ENCODE measurements around the gene PPP1R14C. TPM values are rescaled to one million over a fixed set of nuclear protein-coding genes. Genes with fewer than 3 reads are reported as not detected.

The PPP1R14C gene
- total and polyA plus RNA-seq, 2 of the 13 experiments (the other 11 are each of a cell fraction or from before 2014, with no cell fraction given), result not detected

DNA sequence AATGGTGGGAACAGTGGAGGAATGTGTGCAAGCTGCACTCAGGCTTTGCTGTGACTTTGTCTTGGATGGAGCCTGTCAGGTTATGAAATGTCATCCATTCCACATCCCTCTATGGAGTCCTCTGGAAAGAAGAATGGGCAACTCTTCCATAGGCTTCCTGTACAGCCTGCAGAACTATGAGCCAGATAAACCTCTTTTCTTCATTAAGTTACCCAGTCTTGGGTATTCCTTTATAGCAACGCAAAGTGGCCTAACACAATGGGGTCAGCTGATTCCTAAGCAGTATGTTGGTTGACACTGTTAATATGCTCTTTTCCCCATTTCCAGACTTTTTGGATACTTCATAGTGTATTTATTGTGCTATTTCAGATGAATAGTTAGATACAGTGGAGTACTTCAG, 150.2 kb downstream of the PPP1R14C start (continued):
- TF ChIP-seq, protein P1, sequence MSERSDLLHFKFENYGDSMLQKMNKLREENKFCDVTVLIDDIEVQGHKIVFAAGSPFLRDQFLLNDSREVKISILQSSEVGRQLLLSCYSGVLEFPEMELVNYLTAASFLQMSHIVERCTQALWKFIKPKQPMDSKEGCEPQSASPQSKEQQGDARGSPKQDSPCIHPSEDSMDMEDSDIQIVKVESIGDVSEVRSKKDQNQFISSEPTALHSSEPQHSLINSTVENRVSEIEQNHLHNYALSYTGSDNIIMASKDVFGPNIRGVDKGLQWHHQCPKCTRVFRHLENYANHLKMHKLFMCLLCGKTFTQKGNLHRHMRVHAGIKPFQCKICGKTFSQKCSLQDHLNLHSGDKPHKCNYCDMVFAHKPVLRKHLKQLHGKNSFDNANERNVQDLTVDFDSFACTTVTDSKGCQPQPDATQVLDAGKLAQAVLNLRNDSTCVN (CRISPR knock-in tag; IDR thresholded peaks at IDR 0.05; ENCODE audit: borderline replicate concordance), result no peak
- TF ChIP-seq, protein P2, sequence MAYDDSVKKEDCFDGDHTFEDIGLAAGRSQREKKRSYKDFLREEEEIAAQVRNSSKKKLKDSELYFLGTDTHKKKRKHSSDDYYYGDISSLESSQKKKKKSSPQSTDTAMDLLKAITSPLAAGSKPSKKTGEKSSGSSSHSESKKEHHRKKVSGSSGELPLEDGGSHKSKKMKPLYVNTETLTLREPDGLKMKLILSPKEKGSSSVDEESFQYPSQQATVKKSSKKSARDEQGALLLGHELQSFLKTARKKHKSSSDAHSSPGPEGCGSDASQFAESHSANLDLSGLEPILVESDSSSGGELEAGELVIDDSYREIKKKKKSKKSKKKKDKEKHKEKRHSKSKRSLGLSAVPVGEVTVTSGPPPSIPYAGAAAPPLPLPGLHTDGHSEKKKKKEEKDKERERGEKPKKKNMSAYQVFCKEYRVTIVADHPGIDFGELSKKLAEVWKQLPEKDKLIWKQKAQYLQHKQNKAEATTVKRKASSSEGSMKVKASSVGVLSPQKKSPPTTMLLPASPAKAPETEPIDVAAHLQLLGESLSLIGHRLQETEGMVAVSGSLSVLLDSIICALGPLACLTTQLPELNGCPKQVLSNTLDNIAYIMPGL (CRISPR knock-in tag; IDR thresholded peaks at IDR 0.05; ENCODE audit: borderline replicate concordance in 1 of 2, low read depth in 1 of 2), result no peak

DNA sequence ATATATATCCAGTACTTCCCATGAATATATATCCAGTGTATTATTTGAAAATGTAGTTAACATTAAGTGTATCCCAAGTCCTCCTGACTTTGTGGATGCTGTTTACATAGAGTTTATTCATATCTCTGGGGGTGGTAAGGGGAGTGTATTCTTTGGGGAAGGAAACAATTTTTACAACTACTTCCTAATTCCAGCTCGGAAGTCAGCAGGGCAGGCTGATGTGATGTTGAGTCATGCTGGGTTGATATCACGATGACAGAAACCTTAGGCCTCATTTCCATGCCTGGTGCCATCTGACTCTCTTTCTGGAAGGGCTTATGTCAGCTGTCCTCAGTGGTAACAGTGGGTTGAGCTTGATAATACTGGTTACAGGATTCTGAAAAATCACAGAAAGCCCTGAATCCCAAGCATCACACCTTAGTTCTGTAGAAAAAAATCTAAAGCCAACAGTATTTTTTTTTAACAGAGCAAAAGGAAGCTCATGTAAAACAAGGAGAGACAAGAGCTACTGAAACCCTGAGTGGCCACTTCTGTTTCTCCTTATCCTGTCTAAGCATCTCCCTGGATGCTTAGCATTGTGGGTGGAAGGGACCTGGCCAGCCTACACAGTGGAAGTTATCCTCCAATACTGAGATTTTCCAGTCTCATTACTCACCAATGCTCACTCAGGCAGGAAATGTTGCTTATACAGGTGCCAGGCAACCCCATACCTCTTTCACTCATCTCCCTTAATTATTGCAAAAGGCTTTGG, 150.8 kb downstream of the PPP1R14C start:
- Histone ChIP-seq H3K36me3 (replicated peaks in 1 of 2; ENCODE audit: control insufficient read depth in 1 of 2, insufficient read depth in 2 of 2, low read length in 2 of 2) (no peaks in the 10 kb centered on the region), H3K9ac (ENCODE audit: insufficient read depth, low read depth, low read length) (no peak overlapping the region), H2AFZ (ENCODE audit: low read length) (no peak overlapping the region), H3K9me3 (ENCODE audit: low read length) (peaks cover 28% of the 10 kb centered on the region), H3K27me3 (ENCODE audit: control insufficient read depth in 1 of 2, insufficient read depth in 2 of 2, low read length in 2 of 2) (peaks cover 0 to 15% of the 10 kb centered on the region in 2 experiments; a peak in 2 of 5 replicates), H3K79me2 (ENCODE audit: insufficient read depth, low read length) (no peaks in the 10 kb centered on the region), H3K27ac (ENCODE audit: extremely low read length, insufficient read depth, low read length) (no peak overlapping the region), H3K4me3 (replicated peaks in 1 of 3; ENCODE audit: insufficient read depth in 1 of 3, low read depth in 2 of 3, low read length in 3 of 3) (no peak overlapping the region), H3K4me1 (ENCODE audit: insufficient read depth, low read length) (no peaks in the 10 kb centered on the region), H4K20me1 (ENCODE audit: insufficient read depth, low read length) (no peaks in the 10 kb centered on the region), H3K4me2 (ENCODE audit: low read depth, low read length) (no peak overlapping the region)
- no peak for FAIRE-seq
- in situ Hi-C loops (cut with HindIII; ENCODE audit: extremely low pct_ligation_motif_present, low pct_unique_long_range_greater_than_20kb), result no loop called here
- no TSS peak for BruUV-seq (replicated peaks)
- no peak for DNase-seq (ENCODE audit: low spot score)
- no peak for ATAC-seq
- intact Hi-C loops (cut with micrococcal nuclease; ENCODE audit: unreplicated experiment), result no loop called here
- TF ChIP-seq, protein P3, sequence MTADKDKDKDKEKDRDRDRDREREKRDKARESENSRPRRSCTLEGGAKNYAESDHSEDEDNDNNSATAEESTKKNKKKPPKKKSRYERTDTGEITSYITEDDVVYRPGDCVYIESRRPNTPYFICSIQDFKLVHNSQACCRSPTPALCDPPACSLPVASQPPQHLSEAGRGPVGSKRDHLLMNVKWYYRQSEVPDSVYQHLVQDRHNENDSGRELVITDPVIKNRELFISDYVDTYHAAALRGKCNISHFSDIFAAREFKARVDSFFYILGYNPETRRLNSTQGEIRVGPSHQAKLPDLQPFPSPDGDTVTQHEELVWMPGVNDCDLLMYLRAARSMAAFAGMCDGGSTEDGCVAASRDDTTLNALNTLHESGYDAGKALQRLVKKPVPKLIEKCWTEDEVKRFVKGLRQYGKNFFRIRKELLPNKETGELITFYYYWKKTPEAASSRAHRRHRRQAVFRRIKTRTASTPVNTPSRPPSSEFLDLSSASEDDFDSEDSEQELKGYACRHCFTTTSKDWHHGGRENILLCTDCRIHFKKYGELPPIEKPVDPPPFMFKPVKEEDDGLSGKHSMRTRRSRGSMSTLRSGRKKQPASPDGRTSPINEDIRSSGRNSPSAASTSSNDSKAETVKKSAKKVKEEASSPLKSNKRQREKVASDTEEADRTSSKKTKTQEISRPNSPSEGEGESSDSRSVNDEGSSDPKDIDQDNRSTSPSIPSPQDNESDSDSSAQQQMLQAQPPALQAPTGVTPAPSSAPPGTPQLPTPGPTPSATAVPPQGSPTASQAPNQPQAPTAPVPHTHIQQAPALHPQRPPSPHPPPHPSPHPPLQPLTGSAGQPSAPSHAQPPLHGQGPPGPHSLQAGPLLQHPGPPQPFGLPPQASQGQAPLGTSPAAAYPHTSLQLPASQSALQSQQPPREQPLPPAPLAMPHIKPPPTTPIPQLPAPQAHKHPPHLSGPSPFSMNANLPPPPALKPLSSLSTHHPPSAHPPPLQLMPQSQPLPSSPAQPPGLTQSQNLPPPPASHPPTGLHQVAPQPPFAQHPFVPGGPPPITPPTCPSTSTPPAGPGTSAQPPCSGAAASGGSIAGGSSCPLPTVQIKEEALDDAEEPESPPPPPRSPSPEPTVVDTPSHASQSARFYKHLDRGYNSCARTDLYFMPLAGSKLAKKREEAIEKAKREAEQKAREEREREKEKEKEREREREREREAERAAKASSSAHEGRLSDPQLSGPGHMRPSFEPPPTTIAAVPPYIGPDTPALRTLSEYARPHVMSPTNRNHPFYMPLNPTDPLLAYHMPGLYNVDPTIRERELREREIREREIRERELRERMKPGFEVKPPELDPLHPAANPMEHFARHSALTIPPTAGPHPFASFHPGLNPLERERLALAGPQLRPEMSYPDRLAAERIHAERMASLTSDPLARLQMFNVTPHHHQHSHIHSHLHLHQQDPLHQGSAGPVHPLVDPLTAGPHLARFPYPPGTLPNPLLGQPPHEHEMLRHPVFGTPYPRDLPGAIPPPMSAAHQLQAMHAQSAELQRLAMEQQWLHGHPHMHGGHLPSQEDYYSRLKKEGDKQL (CRISPR knock-in tag; IDR thresholded peaks at IDR 0.05; ENCODE audit: low read depth), result no peak
- no peak for TF ChIP-seq ZNF468 (CRISPR knock-in tag; IDR thresholded peaks at IDR 0.05)
- CTCF ChIA-PET (ENCODE audit: low intra/inter-chr PET ratio, low total read pairs), result no interaction called here
- POLR2A ChIA-PET, result no interaction called here
- WGBS (ENCODE audit: low lambda C conversion rate), result 0% methylated on average over 2 of the region's 2 CpGs

All from HepG2 (cell line).